K562 (cell line): ENCODE results near the gene DAZAP1. TPM values are rescaled to one million over a fixed set of nuclear protein-coding genes. Genes with fewer than 3 reads are reported as not detected.

Experiments
- ATAC-seq: fragments of 200-7000 bp; cut with Tn5 transposase; 3 replicates; pipeline ENCODE4 v1.9.1; 2020; ENCODE audit warnings: moderate library complexity
- BruUV-seq: library from RNA; stranded (reverse); fragments of 400-500 nt; replicated peaks from 2 replicates; lab custom pipeline; 2021; lab: Mats Ljungman, UMichigan
- CTCF ChIA-PET: fragments of 300-600 bp; formaldehyde crosslinking; extraction: SDS; loops from one replicate; lab custom pipeline; 2021; ENCODE audit warnings: low intra/inter-chr PET ratio; lab: Yijun Ruan, JAX
- POLR2A ChIA-PET: fragments of 300-600, 350-650 bp; sonication (Branson Sonifier 250); formaldehyde crosslinking; extraction: SDS; loops from one replicate; lab custom pipeline; 2021; ENCODE audit warnings: antibody characterized with exemption, inconsistent platforms; lab: Yijun Ruan, JAX
- DNase-seq, 4 experiments: peaks; one replicate each; pipeline versions ENCODE4 v3.0.0 to v3.0.0-alpha.2; 2011 to 2018; ENCODE audit warnings: low spot score in 3 of 4, mixed read lengths in 3 of 4; ENCODE audit errors: extremely low read depth in 1 of 4
- FAIRE-seq: peaks from 2 replicates; lab custom pipeline; 2011; peaks lifted over from hg19 to GRCh38; lab: Jason Lieb, UNC
- H2AFZ ChIP-seq: 2 replicates; pipeline ENCODE4 v1.6.0; 2011; ENCODE audit warnings: low read depth, low read length, control low read depth, inconsistent platforms
- H3K27ac ChIP-seq: fragments of 200-600 bp; 3 replicates; pipeline ENCODE4 v1.8.0; 2011; ENCODE audit warnings: low read depth, mild to moderate bottlenecking, control low read depth, inconsistent platforms, low read length, moderate library complexity, mixed read lengths; ENCODE audit errors: extremely low read depth
- H3K27me3 ChIP-seq, 2 experiments: fragments of 300-600 bp in 1 of 2; 2 replicates in 1 of 2; 3 replicates in 1 of 2; pipeline versions ENCODE4 v1.6.0 to v1.8.0; 2011; ENCODE audit warnings: inconsistent platforms in 2 of 2, low read length in 2 of 2, mild to moderate bottlenecking in 1 of 2, mixed read lengths in 1 of 2, moderate library complexity in 1 of 2; ENCODE audit not compliant: control insufficient read depth in 2 of 2, insufficient read depth in 2 of 2
- H3K36me3 ChIP-seq: fragments of 300-600 bp; 3 replicates; pipeline ENCODE4 v1.8.0; 2011; ENCODE audit warnings: mild to moderate bottlenecking, low read length, inconsistent platforms; ENCODE audit not compliant: control insufficient read depth, insufficient read depth
- H3K4me1 ChIP-seq, 2 experiments: fragments of 200-600 bp in 1 of 2; replicated peaks in 1 of 2; 2 replicates in 1 of 2; 3 replicates in 1 of 2; pipeline versions ENCODE4 v1.5.1 to v1.8.0; 2011; ENCODE audit warnings: inconsistent platforms in 2 of 2, low read length in 2 of 2, mild to moderate bottlenecking in 1 of 2, mixed read lengths in 1 of 2, moderate library complexity in 1 of 2; ENCODE audit not compliant: control insufficient read depth in 2 of 2, insufficient read depth in 2 of 2
- H3K4me2 ChIP-seq: 2 replicates; pipeline ENCODE4 v1.6.1; 2011; ENCODE audit warnings: low read length, control low read depth, inconsistent platforms, mixed read lengths; ENCODE audit not compliant: insufficient read depth
- H3K4me3 ChIP-seq: fragments of 200-600 bp; sonication (generic), shearing (Covaris generic); 2 replicates; pipeline ENCODE4 v1.5.1; 2016; ENCODE audit warnings: control low read depth, inconsistent platforms
- H3K79me2 ChIP-seq: fragments of 200-600 bp; 3 replicates; pipeline ENCODE4 v1.8.0; 2011; ENCODE audit warnings: low read length, inconsistent platforms; ENCODE audit not compliant: control insufficient read depth, insufficient read depth
- H3K9ac ChIP-seq, 2 experiments: 2 replicates each; pipeline versions ENCODE4 v1.6.0 to v1.6.1; 2011; ENCODE audit warnings: low read depth in 2 of 2, low read length in 2 of 2, control low read depth in 1 of 2, inconsistent platforms in 1 of 2, mild to moderate bottlenecking in 1 of 2, mixed read lengths in 1 of 2; ENCODE audit not compliant: insufficient read depth in 1 of 2
- H3K9me1 ChIP-seq: one replicate; pipeline ENCODE4 v1.6.0; 2011; ENCODE audit warnings: inconsistent platforms, mild to moderate bottlenecking, low read length, moderate library complexity; ENCODE audit not compliant: control insufficient read depth, insufficient read depth
- H3K9me3 ChIP-seq: replicated peaks from 2 replicates; pipeline ENCODE4 v1.5.1; 2011; ENCODE audit warnings: low read depth, low read length, inconsistent platforms; ENCODE audit not compliant: control insufficient read depth, insufficient read depth
- H4K20me1 ChIP-seq: replicated peaks from 2 replicates; pipeline ENCODE4 v1.6.1; 2011; ENCODE audit warnings: low read length, inconsistent platforms, mixed read lengths; ENCODE audit not compliant: control insufficient read depth, insufficient read depth
- ATF1 ChIP-seq, 2 experiments: fragments of 450-650 bp in 1 of 2; IDR thresholded peaks; 2 replicates each; pipeline ENCODE4 v1.6.1; 2016; ENCODE audit warnings: missing compliant biosample characterization in 1 of 2, missing genetic modification characterization in 1 of 2
- CBX3 ChIP-seq, 2 experiments: IDR thresholded peaks; 1 replicate in 1 of 2; 2 replicates in 1 of 2; pipeline ENCODE4 v1.6.1; 2012; ENCODE audit warnings: inconsistent platforms in 2 of 2, low read length in 2 of 2, borderline replicate concordance in 1 of 2, control low read depth in 1 of 2
- DPF2 ChIP-seq: fragments of 450-650 bp; IDR thresholded peaks from 2 replicates; pipeline ENCODE4 v1.6.1; 2016
- E2F3 ChIP-seq: fragments of 250-450 bp; sonication (Bioruptor Pico); IDR thresholded peaks from 2 replicates; pipeline ENCODE4 v1.4.0; 2020; ENCODE audit warnings: mild to moderate bottlenecking
- E2F5 ChIP-seq: sonication (generic); formaldehyde crosslinking; IDR thresholded peaks from 2 replicates; pipeline ENCODE4 v1.8.0; 2022; ENCODE audit warnings: mild to moderate bottlenecking, missing genetic modification reagents
- ETV1 ChIP-seq: fragments of 450-650 bp; conservative IDR thresholded peaks from 2 replicates; pipeline ENCODE4 v1.6.1; 2016; ENCODE audit warnings: missing genetic modification characterization, control low read depth, low read depth, missing compliant biosample characterization
- GATAD2B ChIP-seq: fragments of 450-650 bp; IDR thresholded peaks from 2 replicates; pipeline ENCODE4 v1.6.1; 2017; ENCODE audit warnings: mild to moderate bottlenecking, borderline replicate concordance
- HDAC3 ChIP-seq: fragments of 450-650 bp; IDR thresholded peaks from 2 replicates; pipeline ENCODE4 v1.6.1; 2018; ENCODE audit warnings: borderline replicate concordance, mild to moderate bottlenecking, moderate library complexity; ENCODE audit not compliant: partially characterized antibody
- HDAC6 ChIP-seq: IDR thresholded peaks from 2 replicates; pipeline ENCODE4 v1.6.1; 2012; ENCODE audit warnings: low read depth, mild to moderate bottlenecking, control low read depth, inconsistent platforms, low read length, moderate library complexity
- HOMEZ ChIP-seq: fragments of 250-450 bp; sonication (Bioruptor Pico); IDR thresholded peaks from 2 replicates; pipeline ENCODE4 v1.4.0; 2020; ENCODE audit warnings: mild to moderate bottlenecking, moderate library complexity
- SMC3 ChIP-seq: conservative IDR thresholded peaks from 2 replicates; pipeline ENCODE4 v1.6.1; 2011; ENCODE audit warnings: low read depth, low read length, improper control_type of control experiment; ENCODE audit not compliant: insufficient read depth
- SNIP1 ChIP-seq: fragments of 450-650 bp; IDR thresholded peaks from 2 replicates; pipeline ENCODE4 v1.7.1; 2017; ENCODE audit warnings: low read depth, mild to moderate bottlenecking
- ZNF436 ChIP-seq: fragments of 250-450, 450-650 bp; sonication (Bioruptor Pico); formaldehyde crosslinking; IDR thresholded peaks from 2 replicates; pipeline ENCODE4 v1.7.0; 2020; ENCODE audit warnings: mild to moderate bottlenecking
- WGBS: fragments of 100-300 bp; shearing (Covaris generic); methylation state at CpG from one replicate; pipeline ENCODE4 v1.1.6; 2016; ENCODE audit warnings: low coverage, mixed read lengths; ENCODE audit not compliant: insufficient coverage; ENCODE audit errors: missing lambda C conversion rate; 5-methylcytosine and 5-hydroxymethylcytosine counted together
- in situ Hi-C: fragments of 300-500 bp; cut with MboI; formaldehyde crosslinking; loops from 4 replicates; pipeline ENCODE4 v1.15.0; 2018; ENCODE audit warnings: inconsistent platforms, mixed read lengths
- intact Hi-C: fragments of 100-400 bp; cut with micrococcal nuclease; formaldehyde crosslinking; loops from 2 replicates; pipeline ENCODE4 v1.14.2; 2022
- polyA plus RNA-seq, 8 experiments: library from polyadenylated mRNA; depleted of rRNA in 4 of 8; stranded (reverse) in 5 of 8; unstranded in 3 of 8; fragments of >200 nt; fragmentation: Nextera tagmentation in 2 of 8; fragmentation: Illumina TruSeq in 1 of 8; extraction: Ambion mirVana in 2 of 8; extraction: Trizol in 1 of 8; gene quantifications; 2 replicates each; pipeline versions ENCODE4 v1.2.1 to v1.2.3, GENCODE V29; 2011 to 2014; ENCODE audit warnings: inconsistent platforms in 1 of 8, missing spikeins in 1 of 8
- total RNA-seq, 7 experiments: library from RNA; depleted of rRNA in 6 of 7; stranded (reverse); fragments of >200 nt in 6 of 7; fragmentation: Illumina TruSeq in 2 of 7; extraction: Trizol in 2 of 7; gene quantifications; 2 replicates each; pipeline versions ENCODE4 v1.2.1 to v1.2.3, GENCODE V29; 2011 to 2021; ENCODE audit warnings: low replicate concordance in 1 of 7

DAZAP1 gene
- total and polyA plus RNA-seq, 9 of the 15 experiments (the other 6 are each of a cell fraction or from before 2014, with no cell fraction given): 10.8 to 289 (median 142) TPM

- H3K36me3 ChIP-seq: peaks cover 64% of the 10 kb centered on the region; the same call in 2 of the 3 replicates
- 78% methylated on average over 8 of the region's 9 CpGs for WGBS
- H3K4me1 ChIP-seq: peaks cover 35 to 86% of the 10 kb centered on the region in 2 experiments
- intact Hi-C loops (no loop called here), in situ Hi-C loops (no loop called here)
- CTCF ChIA-PET: no interaction called here
- POLR2A ChIA-PET: interaction anchor here (1.3 to 1.5 kb wide), 2 partner anchors 132 to 142 kb away, joined by 3 read pairs; partner anchors contain the start of gene CIRBP
- no peaks in the 10 kb centered on the region for H3K9me3 ChIP-seq
- H3K4me2 ChIP-seq: no peak overlapping the region
- FAIRE-seq (no peak), DNase-seq (no peak), ATAC-seq (no peak)
- peaks cover 59% of the 10 kb centered on the region for H4K20me1 ChIP-seq
- H3K27me3 ChIP-seq: no peaks in the 10 kb centered on the region
- H3K27ac ChIP-seq: peak overlapping the region; percentile 99
- peaks cover 20% of the 10 kb centered on the region for H3K9me1 ChIP-seq
- BruUV-seq: no TSS peak
- TF ChIP-seq ATF1 (CRISPR knock-in tag; IDR thresholded peaks at IDR 0.05) (no peak), ATF1 (tag; IDR thresholded peaks at IDR 0.05) (no peak), HDAC6 (no peak), DPF2 (no peak), SNIP1 (no peak), HOMEZ (CRISPR knock-in tag) (no peak), E2F5 (no peak), SMC3 (no peak), CBX3 (IDR thresholded peaks at IDR 0.05; ENCODE audit: borderline replicate concordance in 1 of 2, low read length in 2 of 2) (no peak), ETV1 (tag) (no peak), GATAD2B (no peak), E2F3 (CRISPR knock-in tag) (no peak), ZNF436 (CRISPR knock-in tag) (no peak), HDAC3 (no peak)
- no peak overlapping the region for H2AFZ ChIP-seq
- peaks cover 82% of the 10 kb centered on the region for H3K79me2 ChIP-seq
- H3K4me3 ChIP-seq: peak overlapping the region; percentile 99; the same call in 1 of the 2 replicates
- peak overlapping the region; percentile 93 to 98; a peak in 3 of 4 replicates for H3K9ac ChIP-seq
Observed at GRCh38 chr19:1410789-1411188, 3.4 kb downstream of the DAZAP1 start.
